HCT116 (cell line): ENCODE results near the gene IGFBP6. TPM values are rescaled to one million over a fixed set of nuclear protein-coding genes. Genes with fewer than 3 reads are reported as not detected.

Experiments
- ATAC-seq: fragments of 200-7000 bp; cut with Tn5 transposase; 2 replicates; pipeline ENCODE4 v1.9.1; 2020; ENCODE audit warnings: mild to moderate bottlenecking, moderate library complexity
- BruUV-seq: library from RNA; stranded (reverse); fragments of 400-500 nt; replicated peaks from 2 replicates; lab custom pipeline; 2021; lab: Mats Ljungman, UMichigan
- CTCF ChIA-PET: fragments of 300-600 bp; sonication (Branson Sonifier 250); formaldehyde crosslinking; loops from one replicate; lab custom pipeline; 2021; ENCODE audit warnings: antibody characterized with exemption; lab: Charles Lee
- POLR2A ChIA-PET: fragments of 300-600, 350-600 bp; sonication (Branson Sonifier 250); formaldehyde crosslinking; loops from one replicate; lab custom pipeline; 2021; ENCODE audit warnings: antibody characterized with exemption; lab: Charles Lee
- RAD21 ChIA-PET, 2 experiments: fragments of 300-600 bp; sonication (Branson Sonifier 250); formaldehyde crosslinking; loops; one replicate each; lab custom pipeline; 2023; ENCODE audit warnings: low total read pairs in 2 of 2; ENCODE audit not compliant: uncharacterized antibody in 2 of 2, unreplicated experiment in 2 of 2, low non-redundant PET in 1 of 2; lab: Charles Lee
- DNase-seq: peaks from one replicate; pipeline ENCODE4 v3.0.0-alpha.2; 2010; ENCODE audit warnings: low read depth, low spot score
- H2AFZ ChIP-seq: fragments of 200-600 bp; shearing (Covaris generic), sonication (generic); 2 replicates; pipeline ENCODE4 v1.6.1; 2017; ENCODE audit warnings: low read depth, mixed run types, mixed read lengths, antibody characterized with exemption, low read length; ENCODE audit not compliant: poor library complexity, severe bottlenecking
- H3K27ac ChIP-seq: 2 replicates; pipeline ENCODE4 v1.5.1; 2012; ENCODE audit warnings: low read depth, low read length
- H3K27me3 ChIP-seq: fragments of 200-600 bp; sonication (generic); 2 replicates; pipeline ENCODE4 v1.6.1; 2016; ENCODE audit warnings: mixed run types, low read length, mixed read lengths; ENCODE audit not compliant: insufficient read depth
- H3K36me3 ChIP-seq, 2 experiments: fragments of 200-500 bp in 1 of 2; fragments of 200-600 bp in 1 of 2; sonication (Bioruptor generic) in 1 of 2; sonication (generic) in 1 of 2; 2 replicates each; pipeline versions ENCODE4 v1.5.1 to v1.6.1; 2014 to 2016; ENCODE audit warnings: low read length in 2 of 2, inconsistent platforms in 1 of 2, mixed read lengths in 1 of 2, mixed run types in 1 of 2; ENCODE audit not compliant: insufficient read depth in 2 of 2, control insufficient read depth in 1 of 2
- H3K4me1 ChIP-seq, 2 experiments: fragments of 200-600 bp in 1 of 2; sonication (generic) in 1 of 2; 2 replicates each; pipeline versions ENCODE4 v1.5.1 to v1.6.1; 2012 to 2017; ENCODE audit warnings: low read length in 2 of 2, inconsistent platforms in 1 of 2, mild to moderate bottlenecking in 1 of 2, mixed read lengths in 1 of 2, mixed run types in 1 of 2, moderate library complexity in 1 of 2; ENCODE audit not compliant: insufficient read depth in 2 of 2, control insufficient read depth in 1 of 2
- H3K4me2 ChIP-seq: fragments of 200-600 bp; sonication (generic); 2 replicates; pipeline ENCODE4 v1.6.1; 2017; ENCODE audit warnings: mixed run types, low read length, mixed read lengths
- H3K4me3 ChIP-seq, 2 experiments: fragments of 200-600 bp in 1 of 2; sonication (generic) in 1 of 2; replicated peaks in 1 of 2; 2 replicates each; pipeline ENCODE4 v1.5.1; 2011 to 2016; ENCODE audit warnings: low read length in 2 of 2, control low read depth in 1 of 2, low read depth in 1 of 2, mild to moderate bottlenecking in 1 of 2, mixed read lengths in 1 of 2, mixed run types in 1 of 2
- H3K79me2 ChIP-seq: fragments of 200-600 bp; sonication (generic); 2 replicates; pipeline ENCODE4 v1.6.1; 2017; ENCODE audit warnings: mild to moderate bottlenecking, mixed run types, low read length, moderate library complexity, mixed read lengths; ENCODE audit not compliant: insufficient read depth
- H3K9ac ChIP-seq: fragments of 200-600 bp; sonication (generic); 2 replicates; pipeline ENCODE4 v1.6.1; 2016; ENCODE audit warnings: low read length, mixed read lengths
- H3K9me2 ChIP-seq: fragments of 200-600 bp; sonication (generic), shearing (Covaris generic); 2 replicates; pipeline ENCODE4 v1.6.1; 2017; ENCODE audit warnings: mixed run types, mild to moderate bottlenecking, moderate library complexity; ENCODE audit not compliant: insufficient read depth
- H3K9me3 ChIP-seq, 2 experiments: fragments of 200-500 bp in 1 of 2; fragments of 200-600 bp in 1 of 2; sonication (Bioruptor generic) in 1 of 2; sonication (generic) in 1 of 2; 2 replicates each; pipeline ENCODE4 v1.6.1; 2014 to 2017; ENCODE audit warnings: low read length in 2 of 2, mixed read lengths in 2 of 2, inconsistent platforms in 1 of 2, low read depth in 1 of 2, mild to moderate bottlenecking in 1 of 2, mixed run types in 1 of 2, moderate library complexity in 1 of 2; ENCODE audit not compliant: control insufficient read depth in 1 of 2, insufficient read depth in 1 of 2
- H4K20me1 ChIP-seq: fragments of 200-600 bp; sonication (generic), shearing (Covaris generic); 2 replicates; pipeline ENCODE4 v1.6.1; 2017; ENCODE audit warnings: mixed run types, mild to moderate bottlenecking, moderate library complexity; ENCODE audit not compliant: insufficient read depth
- ATF3 ChIP-seq: IDR thresholded peaks from 2 replicates; pipeline ENCODE4 v1.6.1; 2012
- CBX3 ChIP-seq: IDR thresholded peaks from 2 replicates; pipeline ENCODE4 v1.6.1; 2012; ENCODE audit warnings: low read depth
- EGR1 ChIP-seq: IDR thresholded peaks from 2 replicates; pipeline ENCODE4 v1.6.1; 2012; ENCODE audit warnings: low read depth
- EZH2 ChIP-seq: fragments of 200-600 bp; sonication (generic); IDR thresholded peaks from 2 replicates; pipeline ENCODE4 v1.6.1; 2017; ENCODE audit warnings: antibody characterized with exemption, mixed run types
- EZH2phosphoT487 ChIP-seq: fragments of 200-600 bp; IDR thresholded peaks from 2 replicates; pipeline ENCODE4 v1.6.1; 2018; ENCODE audit warnings: antibody characterized with exemption, borderline replicate concordance
- MAX ChIP-seq: IDR thresholded peaks from 2 replicates; pipeline ENCODE4 v1.6.1; 2012
- POLR2A ChIP-seq: IDR thresholded peaks from 2 replicates; pipeline ENCODE4 v1.7.0; 2011; ENCODE audit warnings: borderline replicate concordance; ENCODE audit not compliant: insufficient read depth, insufficient read length; ENCODE audit errors: extremely low read depth
- RAD21 ChIP-seq: IDR thresholded peaks from 2 replicates; pipeline ENCODE4 v1.6.1; 2012; ENCODE audit warnings: low read depth, mild to moderate bottlenecking
- SP1 ChIP-seq: IDR thresholded peaks from 2 replicates; pipeline ENCODE4 v1.6.1; 2012; ENCODE audit warnings: low read depth
- TCF7L2 ChIP-seq: IDR thresholded peaks from 2 replicates; pipeline ENCODE4 v1.7.0; 2011; ENCODE audit warnings: borderline replicate concordance, inconsistent platforms; ENCODE audit not compliant: insufficient read depth, insufficient read length; ENCODE audit errors: extremely low read depth
- YY1 ChIP-seq: IDR thresholded peaks from 2 replicates; pipeline ENCODE4 v1.6.1; 2011; ENCODE audit warnings: low read length, low read depth, moderate library complexity, mild to moderate bottlenecking; ENCODE audit not compliant: insufficient replicate concordance; ENCODE audit errors: extremely low read depth
- ZFX ChIP-seq: fragments of 450-650 bp; IDR thresholded peaks from 2 replicates; pipeline ENCODE4 v1.6.1; 2017
- intact Hi-C: fragments of 100-400 bp; cut with micrococcal nuclease; formaldehyde crosslinking; loops from 2 replicates; pipeline ENCODE4 v1.10.0; 2022
- total RNA-seq: library from RNA; stranded (reverse); gene quantifications from one replicate; pipeline ENCODE4 v1.2.1, GENCODE V29; 2021; ENCODE audit not compliant: unreplicated experiment
- TF ChIP-seq, protein P1 (sequence below): IDR thresholded peaks from 2 replicates; pipeline ENCODE4 v1.6.1; 2012; ENCODE audit warnings: low read depth

Gene IGFBP6
- total RNA-seq, 1 experiment from 2014 or later = 83.4 TPM

DNA sequence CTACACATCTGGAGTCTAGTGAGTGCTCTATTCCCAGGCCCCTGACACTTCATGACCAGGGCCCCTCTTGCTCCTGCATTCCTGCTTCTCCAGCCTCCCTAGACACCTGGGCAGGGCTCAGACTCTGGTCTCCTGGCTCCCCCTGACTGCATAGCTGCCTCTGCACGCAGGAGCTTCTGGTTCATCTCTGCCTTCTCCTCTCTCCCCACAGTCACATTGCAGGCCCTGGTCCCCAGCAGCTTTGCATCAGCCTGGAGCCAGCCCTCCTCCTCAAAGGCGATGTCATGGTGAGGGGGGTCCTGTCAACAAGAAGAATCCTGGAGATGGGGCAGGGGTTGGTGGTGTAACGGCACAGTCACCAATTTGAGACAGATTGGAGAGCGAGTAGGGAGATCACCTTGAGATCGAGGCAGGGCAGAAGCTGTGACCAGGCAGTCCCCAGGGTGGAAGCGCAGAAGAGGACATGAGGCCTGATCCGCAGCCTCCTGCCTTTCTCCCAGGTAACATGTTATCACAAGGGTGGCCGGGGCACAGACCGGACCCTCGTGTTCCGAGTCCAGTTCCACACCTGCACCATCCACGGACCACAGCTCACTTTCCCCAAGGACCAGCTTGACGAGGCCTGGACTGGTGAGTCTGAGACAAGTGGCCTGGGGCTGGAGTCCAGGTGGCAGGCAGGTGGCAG is 39.5 kb upstream of the IGFBP6 start:
- ChIA-PET RAD21 (no interaction called here), POLR2A (interaction anchor here (1.2 kb wide), 1 partner anchor 21 kb away, joined by 4 read pairs; the partner anchor contains the start of gene SPRYD3), CTCF (interaction anchor here (1.2 kb wide), 1 partner anchor 10 kb away, joined by 3 read pairs; no protein-coding TSS in a partner anchor)
- H3K4me2 ChIP-seq = no peak overlapping the region
- intact Hi-C loops = no loop called here
- ATAC-seq = no peak
- no peaks in the 10 kb centered on the region for H3K9me3 ChIP-seq
- BruUV-seq = no TSS peak
- no peaks in the 10 kb centered on the region for H3K27me3 ChIP-seq
- no peak overlapping the region for H3K27ac ChIP-seq
- no peak overlapping the region for H3K4me3 ChIP-seq
- H3K79me2 ChIP-seq = no peaks in the 10 kb centered on the region; the same call in 1 of the 2 replicates
- H2AFZ ChIP-seq = no peak overlapping the region
- H3K9ac ChIP-seq = no peak overlapping the region
- H4K20me1 ChIP-seq = peaks cover 3% of the 10 kb centered on the region; the same call in 1 of the 2 replicates
- peaks cover 26 to 45% of the 10 kb centered on the region in 2 experiments for H3K4me1 ChIP-seq
- H3K9me2 ChIP-seq = no peaks in the 10 kb centered on the region
- no peak for TF ChIP-seq EZH2phosphoT487
- TF ChIP-seq ATF3 = no peak
- no peak for TF ChIP-seq POLR2A
- TF ChIP-seq EZH2 = no peak
- no peak for TF ChIP-seq EGR1
- 0 out of 4 replicates have a peak, but pooled peaks cover 0 to 2% of the 10 kb centered on the region in 2 experiments for H3K36me3 ChIP-seq
- DNase-seq = no peak

DNA sequence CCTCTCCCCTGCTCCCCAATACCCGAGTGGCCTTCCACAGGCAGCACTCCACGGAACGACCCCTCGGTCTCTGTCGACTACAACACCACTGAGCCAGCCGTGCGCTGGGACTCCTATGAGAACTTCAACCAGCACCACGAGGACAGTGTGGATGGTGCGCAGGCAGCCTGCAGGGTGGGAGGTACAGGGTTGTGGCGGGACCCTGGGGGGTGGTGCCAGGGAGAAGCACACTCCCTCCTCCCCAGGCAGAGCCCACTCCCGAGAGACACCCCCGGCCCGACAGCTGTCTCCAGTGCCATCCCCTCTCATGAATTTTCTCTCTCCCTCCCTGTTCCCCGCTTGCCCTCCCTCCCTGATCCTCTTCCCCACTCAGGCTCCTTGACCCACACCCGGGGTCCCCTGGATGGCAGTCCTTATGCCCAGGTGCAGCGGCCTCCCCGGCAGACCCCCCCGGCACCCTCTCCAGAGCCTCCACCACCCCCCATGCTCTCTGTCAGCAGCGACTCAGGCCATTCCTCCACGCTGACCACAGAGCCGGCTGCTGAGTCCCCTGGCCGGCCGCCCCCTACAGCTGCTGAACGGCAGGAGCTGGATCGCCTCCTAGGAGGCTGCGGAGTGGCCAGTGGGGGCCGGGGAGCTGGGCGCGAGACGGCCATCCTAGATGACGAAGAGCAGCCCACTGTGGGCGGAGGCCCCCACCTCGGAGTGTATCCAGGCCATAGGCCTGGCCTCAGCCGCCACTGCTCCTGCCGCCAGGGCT is 38.6 kb upstream of the IGFBP6 start:
- CTCF ChIA-PET = no interaction called here
- ATAC-seq = no peak
- TF ChIP-seq YY1 (no peak), MAX (no peak), RAD21 (no peak), ZFX (no peak), CBX3 (no peak), ATF3 (no peak), TCF7L2 (no peak), EZH2phosphoT487 (no peak), SP1 (no peak)
- TF ChIP-seq, protein P1, sequence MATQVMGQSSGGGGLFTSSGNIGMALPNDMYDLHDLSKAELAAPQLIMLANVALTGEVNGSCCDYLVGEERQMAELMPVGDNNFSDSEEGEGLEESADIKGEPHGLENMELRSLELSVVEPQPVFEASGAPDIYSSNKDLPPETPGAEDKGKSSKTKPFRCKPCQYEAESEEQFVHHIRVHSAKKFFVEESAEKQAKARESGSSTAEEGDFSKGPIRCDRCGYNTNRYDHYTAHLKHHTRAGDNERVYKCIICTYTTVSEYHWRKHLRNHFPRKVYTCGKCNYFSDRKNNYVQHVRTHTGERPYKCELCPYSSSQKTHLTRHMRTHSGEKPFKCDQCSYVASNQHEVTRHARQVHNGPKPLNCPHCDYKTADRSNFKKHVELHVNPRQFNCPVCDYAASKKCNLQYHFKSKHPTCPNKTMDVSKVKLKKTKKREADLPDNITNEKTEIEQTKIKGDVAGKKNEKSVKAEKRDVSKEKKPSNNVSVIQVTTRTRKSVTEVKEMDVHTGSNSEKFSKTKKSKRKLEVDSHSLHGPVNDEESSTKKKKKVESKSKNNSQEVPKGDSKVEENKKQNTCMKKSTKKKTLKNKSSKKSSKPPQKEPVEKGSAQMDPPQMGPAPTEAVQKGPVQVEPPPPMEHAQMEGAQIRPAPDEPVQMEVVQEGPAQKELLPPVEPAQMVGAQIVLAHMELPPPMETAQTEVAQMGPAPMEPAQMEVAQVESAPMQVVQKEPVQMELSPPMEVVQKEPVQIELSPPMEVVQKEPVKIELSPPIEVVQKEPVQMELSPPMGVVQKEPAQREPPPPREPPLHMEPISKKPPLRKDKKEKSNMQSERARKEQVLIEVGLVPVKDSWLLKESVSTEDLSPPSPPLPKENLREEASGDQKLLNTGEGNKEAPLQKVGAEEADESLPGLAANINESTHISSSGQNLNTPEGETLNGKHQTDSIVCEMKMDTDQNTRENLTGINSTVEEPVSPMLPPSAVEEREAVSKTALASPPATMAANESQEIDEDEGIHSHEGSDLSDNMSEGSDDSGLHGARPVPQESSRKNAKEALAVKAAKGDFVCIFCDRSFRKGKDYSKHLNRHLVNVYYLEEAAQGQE = no peak

More for the DNA sequence above, 38.6 kb upstream of the IGFBP6 start:
- ChIA-PET POLR2A (no interaction called here), RAD21 (no interaction called here)
- peaks cover 22 to 36% of the 10 kb centered on the region in 2 experiments for H3K4me1 ChIP-seq
- H4K20me1 ChIP-seq = peaks cover 3% of the 10 kb centered on the region; the same call in 1 of the 2 replicates
- H3K27ac ChIP-seq = no peak overlapping the region
- no peak overlapping the region for H2AFZ ChIP-seq
- no TSS peak for BruUV-seq
- H3K9me3 ChIP-seq = no peaks in the 10 kb centered on the region
- DNase-seq = no peak
- no peak overlapping the region for H3K9ac ChIP-seq
- H3K4me2 ChIP-seq = no peak overlapping the region
- no peak overlapping the region for H3K4me3 ChIP-seq
- intact Hi-C loops = no loop called here
- peaks cover 0 to 7% of the 10 kb centered on the region in 2 experiments; a peak in 1 of 4 replicates for H3K36me3 ChIP-seq
- H3K79me2 ChIP-seq = no peaks in the 10 kb centered on the region
- no peaks in the 10 kb centered on the region for H3K9me2 ChIP-seq
- H3K27me3 ChIP-seq = no peaks in the 10 kb centered on the region
